ENCODE data around the gene MDGA2. TPM values are rescaled to one million over a fixed set of nuclear protein-coding genes. Genes with fewer than 3 reads are reported as not detected.

MDGA2 gene
- total and polyA plus RNA-seq, 2 of the 4 experiments (the other 2 are of a cell fraction) = 0.02 TPM; not detected in 1

DNA sequence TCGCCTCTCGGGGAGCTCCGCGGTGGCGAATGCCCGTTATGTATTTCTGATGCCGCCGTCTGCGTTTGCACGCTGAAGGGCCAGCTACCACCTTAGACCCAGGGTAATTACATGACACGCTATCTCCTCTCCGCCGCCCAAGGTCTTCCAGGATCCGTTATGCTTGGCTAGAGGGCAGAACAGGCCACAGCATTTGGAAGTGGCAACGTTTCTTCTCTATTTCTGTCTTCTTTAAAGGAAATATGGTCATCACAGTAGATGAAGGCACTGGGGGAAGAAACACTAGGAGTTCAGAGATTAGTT, 861 bp upstream of the MDGA2 start:
- in situ Hi-C loops (cut with MboI; ENCODE audit: low sequenced_read_pairs) (no loop called here), dilution Hi-C loops (cut with HindIII; ENCODE audit: low sequenced_read_pairs, unreplicated experiment) (no loop called here), intact Hi-C loops (cut with micrococcal nuclease) (no loop called here)
- H3K4me1 ChIP-seq (ENCODE audit: control insufficient read depth, insufficient read depth, low read length) = no peaks in the 10 kb centered on the region
- H2AFZ ChIP-seq (replicated peaks; ENCODE audit: low read length, poor library complexity) = no peak overlapping the region
- H3K4me3 ChIP-seq (ENCODE audit: insufficient read depth, low read depth, low read length) = no peak overlapping the region
- no peaks in the 10 kb centered on the region for H3K9me3 ChIP-seq (ENCODE audit: control insufficient read depth, insufficient read depth, low read length)
- no peak overlapping the region for H4K91ac ChIP-seq (ENCODE audit: insufficient read depth, low read depth, low read length)
- ATAC-seq (ENCODE audit: low read depth) (no peak), DNase-seq (no peak)
- H2AK9ac ChIP-seq (replicated peaks; ENCODE audit: low read depth, low read length, poor library complexity) = no peak overlapping the region
- WGBS, 2 experiments (ENCODE audit: extremely low coverage in 2 of 2, insufficient read length in 1 of 2) = no CpG with 5 or more reads among the region's 15 CpGs
- no peak overlapping the region for H3K4ac ChIP-seq (ENCODE audit: low read depth, low read length)
- H3K18ac ChIP-seq (ENCODE audit: low read depth, low read length) = no peak overlapping the region
- H3K23ac ChIP-seq (ENCODE audit: low read depth, low read length) = no peak overlapping the region
- H3K9me1 ChIP-seq (ENCODE audit: insufficient read depth, low read length) = no peaks in the 10 kb centered on the region
- no peak overlapping the region for H2AK5ac ChIP-seq (ENCODE audit: low read depth, low read length)
- BruUV-seq (replicated peaks) = no TSS peak
- TF ChIP-seq BHLHE40 (IDR thresholded peaks at IDR 0.05; ENCODE audit: low read depth, low read length) = no peak
- no peak for TF ChIP-seq MAFK (IDR thresholded peaks at IDR 0.05; ENCODE audit: low read depth, low read length)
- TF ChIP-seq SMC3 (IDR thresholded peaks at IDR 0.05; ENCODE audit: low read depth, low read length) = no peak
- TF ChIP-seq CHD1 (IDR thresholded peaks at IDR 0.05; ENCODE audit: low read depth, low read length) = no peak
- TF ChIP-seq RFX5 (IDR thresholded peaks at IDR 0.05; ENCODE audit: low read depth, low read length) = no peak
- no peak for TF ChIP-seq CEBPB (IDR thresholded peaks at IDR 0.05; ENCODE audit: low read depth, low read length)
- no peak for TF ChIP-seq FOS (IDR thresholded peaks at IDR 0.05; ENCODE audit: low read depth, low read length)
- TF ChIP-seq, protein P1, sequence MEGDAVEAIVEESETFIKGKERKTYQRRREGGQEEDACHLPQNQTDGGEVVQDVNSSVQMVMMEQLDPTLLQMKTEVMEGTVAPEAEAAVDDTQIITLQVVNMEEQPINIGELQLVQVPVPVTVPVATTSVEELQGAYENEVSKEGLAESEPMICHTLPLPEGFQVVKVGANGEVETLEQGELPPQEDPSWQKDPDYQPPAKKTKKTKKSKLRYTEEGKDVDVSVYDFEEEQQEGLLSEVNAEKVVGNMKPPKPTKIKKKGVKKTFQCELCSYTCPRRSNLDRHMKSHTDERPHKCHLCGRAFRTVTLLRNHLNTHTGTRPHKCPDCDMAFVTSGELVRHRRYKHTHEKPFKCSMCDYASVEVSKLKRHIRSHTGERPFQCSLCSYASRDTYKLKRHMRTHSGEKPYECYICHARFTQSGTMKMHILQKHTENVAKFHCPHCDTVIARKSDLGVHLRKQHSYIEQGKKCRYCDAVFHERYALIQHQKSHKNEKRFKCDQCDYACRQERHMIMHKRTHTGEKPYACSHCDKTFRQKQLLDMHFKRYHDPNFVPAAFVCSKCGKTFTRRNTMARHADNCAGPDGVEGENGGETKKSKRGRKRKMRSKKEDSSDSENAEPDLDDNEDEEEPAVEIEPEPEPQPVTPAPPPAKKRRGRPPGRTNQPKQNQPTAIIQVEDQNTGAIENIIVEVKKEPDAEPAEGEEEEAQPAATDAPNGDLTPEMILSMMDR (conservative IDR thresholded peaks at IDR 0.05; ENCODE audit: low read depth, low read length) = no peak
- TF ChIP-seq RAD21 (IDR thresholded peaks at IDR 0.05; ENCODE audit: low read length) = no peak
- no peak for TF ChIP-seq POLR2A (IDR thresholded peaks at IDR 0.05; ENCODE audit: low read depth, low read length)
- TF ChIP-seq MAZ (IDR thresholded peaks at IDR 0.05; ENCODE audit: borderline replicate concordance, low read depth, low read length) = no peak
- TF ChIP-seq, protein P2, sequence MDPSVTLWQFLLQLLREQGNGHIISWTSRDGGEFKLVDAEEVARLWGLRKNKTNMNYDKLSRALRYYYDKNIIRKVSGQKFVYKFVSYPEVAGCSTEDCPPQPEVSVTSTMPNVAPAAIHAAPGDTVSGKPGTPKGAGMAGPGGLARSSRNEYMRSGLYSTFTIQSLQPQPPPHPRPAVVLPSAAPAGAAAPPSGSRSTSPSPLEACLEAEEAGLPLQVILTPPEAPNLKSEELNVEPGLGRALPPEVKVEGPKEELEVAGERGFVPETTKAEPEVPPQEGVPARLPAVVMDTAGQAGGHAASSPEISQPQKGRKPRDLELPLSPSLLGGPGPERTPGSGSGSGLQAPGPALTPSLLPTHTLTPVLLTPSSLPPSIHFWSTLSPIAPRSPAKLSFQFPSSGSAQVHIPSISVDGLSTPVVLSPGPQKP (IDR thresholded peaks at IDR 0.05; ENCODE audit: borderline replicate concordance, low read depth, low read length) = no peak
- TF ChIP-seq MXI1 (IDR thresholded peaks at IDR 0.05; ENCODE audit: borderline replicate concordance, low read depth, low read length) = no peak
- TF ChIP-seq, protein P3, sequence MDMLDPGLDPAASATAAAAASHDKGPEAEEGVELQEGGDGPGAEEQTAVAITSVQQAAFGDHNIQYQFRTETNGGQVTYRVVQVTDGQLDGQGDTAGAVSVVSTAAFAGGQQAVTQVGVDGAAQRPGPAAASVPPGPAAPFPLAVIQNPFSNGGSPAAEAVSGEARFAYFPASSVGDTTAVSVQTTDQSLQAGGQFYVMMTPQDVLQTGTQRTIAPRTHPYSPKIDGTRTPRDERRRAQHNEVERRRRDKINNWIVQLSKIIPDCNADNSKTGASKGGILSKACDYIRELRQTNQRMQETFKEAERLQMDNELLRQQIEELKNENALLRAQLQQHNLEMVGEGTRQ (IDR thresholded peaks at IDR 0.05; ENCODE audit: low read depth, low read length) = no peak
- TF ChIP-seq RCOR1 (IDR thresholded peaks at IDR 0.05; ENCODE audit: insufficient replicate concordance, low read length) = no peak
- H3K36me3 ChIP-seq (ENCODE audit: control insufficient read depth, insufficient read depth, low read length) = no peaks in the 10 kb centered on the region
- ChIA-PET CTCF (no interaction called here), POLR2A (ENCODE audit: unreplicated experiment) (no interaction called here)
- no peak overlapping the region for H4K8ac ChIP-seq (ENCODE audit: low read depth in 2 of 2, low read length in 2 of 2)
- H3K56ac ChIP-seq (ENCODE audit: extremely low read depth, insufficient read depth, low read length) = no peak overlapping the region
- H3K14ac ChIP-seq (replicated peaks; ENCODE audit: low read depth, low read length) = no peak overlapping the region
- no peaks in the 10 kb centered on the region for H4K20me1 ChIP-seq (ENCODE audit: insufficient read depth, low read length)
- no peak overlapping the region for H2BK5ac ChIP-seq (ENCODE audit: low read depth, low read length, poor library complexity, severe bottlenecking)
- no peak overlapping the region for H4K5ac ChIP-seq (ENCODE audit: low read depth, low read length)
- H3K79me1 ChIP-seq (ENCODE audit: low read depth in 1 of 2, low read length in 2 of 2) = no peaks in the 10 kb centered on the region
- H3K9ac ChIP-seq (ENCODE audit: low read depth, low read length) = no peak overlapping the region
- no peak overlapping the region for H2BK20ac ChIP-seq (ENCODE audit: low read depth, low read length)
- no peak overlapping the region for H2BK15ac ChIP-seq (ENCODE audit: low read depth, low read length)
- H3K4me2 ChIP-seq (ENCODE audit: low read depth, low read length) = no peak overlapping the region
- H3K27ac ChIP-seq (ENCODE audit: insufficient read depth, low read length) = no peak overlapping the region
- no peak overlapping the region for H2BK120ac ChIP-seq (ENCODE audit: low read depth, low read length)
- peaks cover 11% of the 10 kb centered on the region; the same call in 1 of the 2 replicates for H3K27me3 ChIP-seq (ENCODE audit: control insufficient read depth, insufficient read depth, low read length)

Data from IMR-90 (cell line).